Activated T-helper 1 cell treated with anti-CD3 and anti-CD28 coated beads, Interleukin-12 subunit alpha, Interleukin-12 subunit beta, Interleukin-2, Interleukin-4 antibody, amounts not matched to agents 30 ng/mL and 10 ng/mL and 1 ng/mL, durations not matched to agents 14 hours and 24 hours and 36 hours (primary cell): ENCODE results near the gene LRRIQ1. TPM values are rescaled to one million over a fixed set of nuclear protein-coding genes. Genes with fewer than 3 reads are reported as not detected.

Source experiments
- DNase-seq: peaks from one replicate; pipeline ENCODE4 v3.0.0; 2021; ENCODE audit warnings: low spot score
- H3K27ac Mint-ChIP-seq: one replicate; pipeline ENCODE4 v1.8.0; 2021; ENCODE audit warnings: mild to moderate bottlenecking, mixed read lengths
- H3K27me3 Mint-ChIP-seq: one replicate; pipeline ENCODE4 v1.8.0; 2022; ENCODE audit warnings: mild to moderate bottlenecking, moderate library complexity, mixed read lengths; ENCODE audit not compliant: insufficient read depth
- H3K36me3 Mint-ChIP-seq: one replicate; pipeline ENCODE4 v1.8.0; 2021; ENCODE audit warnings: low read depth, mixed read lengths
- H3K4me1 Mint-ChIP-seq: one replicate; pipeline ENCODE4 v1.8.0; 2021; ENCODE audit warnings: low read depth, mixed read lengths
- H3K4me3 Mint-ChIP-seq: one replicate; pipeline ENCODE4 v1.8.0; 2021; ENCODE audit warnings: mild to moderate bottlenecking, moderate library complexity, mixed read lengths
- H3K9me3 Mint-ChIP-seq: one replicate; pipeline ENCODE4 v1.8.0; 2021; ENCODE audit warnings: mixed read lengths
- intact Hi-C: fragments of 100-400 bp; cut with micrococcal nuclease; formaldehyde crosslinking; loops from one replicate; pipeline ENCODE4 v1.15.1; 2024
- total RNA-seq: library from RNA; stranded (reverse); gene quantifications from 2 replicates; pipeline ENCODE4 v1.2.3, GENCODE V29; 2022

Gene LRRIQ1
- total RNA-seq, 1 donor from 2014 or later: not detected

GRCh38 chr12:85280984-85281630 lies 245.0 kb downstream of the LRRIQ1 start:
- H3K4me1 Mint-ChIP-seq: peaks cover 7% of the 10 kb centered on the region
- H3K27ac Mint-ChIP-seq: no peak overlapping the region
- H3K27me3 Mint-ChIP-seq: peaks cover 49% of the 10 kb centered on the region
- DNase-seq: no peak
- no peaks in the 10 kb centered on the region for H3K36me3 Mint-ChIP-seq
- H3K4me3 Mint-ChIP-seq: peak overlapping the region; percentile 72
- H3K9me3 Mint-ChIP-seq: no peaks in the 10 kb centered on the region
- intact Hi-C loops: loop anchor here (1.0 kb wide), 1 partner anchor 8 kb away; no protein-coding TSS in a partner anchor

GRCh38 chr12:85281636-85282312 lies 245.6 kb downstream of the LRRIQ1 start:
- Mint-ChIP-seq H3K36me3 (no peaks in the 10 kb centered on the region), H3K4me1 (peaks cover 7% of the 10 kb centered on the region), H3K9me3 (no peaks in the 10 kb centered on the region), H3K27me3 (peaks cover 44% of the 10 kb centered on the region), H3K4me3 (no peak overlapping the region), H3K27ac (no peak overlapping the region)
- intact Hi-C loops: loop anchor here (1.0 to 2.0 kb wide), 2 partner anchors 8 to 371 kb away; no protein-coding TSS in a partner anchor
- no peak for DNase-seq

GRCh38 chr12:85283560-85283959 lies 247.4 kb downstream of the LRRIQ1 start:
- H3K4me3 Mint-ChIP-seq: no peak overlapping the region
- H3K9me3 Mint-ChIP-seq: no peaks in the 10 kb centered on the region
- H3K27me3 Mint-ChIP-seq: peaks cover 32% of the 10 kb centered on the region
- intact Hi-C loops: loop anchor here (2.0 kb wide), 1 partner anchor 373 kb away; no protein-coding TSS in a partner anchor
- H3K4me1 Mint-ChIP-seq: peaks cover 7% of the 10 kb centered on the region
- no peak for DNase-seq
- no peak overlapping the region for H3K27ac Mint-ChIP-seq
- H3K36me3 Mint-ChIP-seq: no peaks in the 10 kb centered on the region

Other genes with a start within 250 kb of the LRRIQ1 start
- not detected in 2 replicates for gene SLC6A15, start 123.6 kb upstream of the LRRIQ1 start, total RNA-seq
- gene TSPAN19, start 74 bp upstream of the LRRIQ1 start, total RNA-seq: not detected in 2 replicates
- gene ALX1, start 243.9 kb downstream of the LRRIQ1 start, total RNA-seq: not detected in 2 replicates